Uterus (tissue), 2 donors: ENCODE measurements around the gene FILIP1L.

ENCODE experiments used
- POLR2A ChIP-seq, 2 donors: fragments of 450-650 bp; IDR thresholded peaks; one replicate each; pipeline ENCODE4 v1.6.1; 2016; ENCODE audit warnings: antibody characterized with exemption in 2 of 2, mild to moderate bottlenecking in 1 of 2, moderate library complexity in 1 of 2
- TF ChIP-seq, protein P1 (sequence below), 4 experiments: fragments of 200-600 bp in 2 of 4; fragments of 450-650 bp in 2 of 4; sonication (generic) in 2 of 4; IDR thresholded peaks; one replicate each; pipeline ENCODE4 v1.5.1; 2016 to 2019; ENCODE audit warnings: antibody characterized with exemption in 4 of 4, mild to moderate bottlenecking in 2 of 4, moderate library complexity in 1 of 4

DNA sequence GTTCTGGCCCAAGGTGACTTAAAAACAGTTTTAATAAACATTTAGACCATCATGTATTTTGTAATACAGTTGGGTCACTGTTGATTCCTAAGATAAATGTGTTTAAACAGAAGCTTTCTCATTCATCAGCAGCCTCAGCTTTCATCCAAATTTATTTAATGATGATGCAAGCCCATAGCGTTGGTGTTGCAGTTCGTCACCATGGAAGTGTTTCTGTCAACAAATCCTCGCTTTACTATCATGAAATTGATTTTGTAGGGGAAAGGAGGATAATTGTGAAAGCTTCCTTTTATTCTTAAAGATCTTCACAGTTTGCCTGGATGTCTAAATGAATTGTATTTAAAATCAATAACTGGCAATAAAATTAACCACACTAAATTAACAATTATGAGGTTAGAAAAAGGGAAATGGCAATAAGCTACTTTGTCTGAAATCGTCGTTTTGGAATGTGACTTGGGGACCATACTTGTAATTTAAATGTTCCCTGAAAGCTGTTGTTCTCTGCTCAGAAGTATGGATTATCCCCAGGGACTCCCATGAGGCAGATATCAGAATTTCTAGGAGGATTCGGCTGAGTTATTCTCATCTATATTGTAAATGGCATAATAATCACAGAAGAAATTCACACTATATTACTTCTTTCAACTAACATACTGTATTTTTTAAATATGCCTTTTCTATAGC lies 267.7 kb downstream of the FILIP1L start:
- TF ChIP-seq, protein P1, sequence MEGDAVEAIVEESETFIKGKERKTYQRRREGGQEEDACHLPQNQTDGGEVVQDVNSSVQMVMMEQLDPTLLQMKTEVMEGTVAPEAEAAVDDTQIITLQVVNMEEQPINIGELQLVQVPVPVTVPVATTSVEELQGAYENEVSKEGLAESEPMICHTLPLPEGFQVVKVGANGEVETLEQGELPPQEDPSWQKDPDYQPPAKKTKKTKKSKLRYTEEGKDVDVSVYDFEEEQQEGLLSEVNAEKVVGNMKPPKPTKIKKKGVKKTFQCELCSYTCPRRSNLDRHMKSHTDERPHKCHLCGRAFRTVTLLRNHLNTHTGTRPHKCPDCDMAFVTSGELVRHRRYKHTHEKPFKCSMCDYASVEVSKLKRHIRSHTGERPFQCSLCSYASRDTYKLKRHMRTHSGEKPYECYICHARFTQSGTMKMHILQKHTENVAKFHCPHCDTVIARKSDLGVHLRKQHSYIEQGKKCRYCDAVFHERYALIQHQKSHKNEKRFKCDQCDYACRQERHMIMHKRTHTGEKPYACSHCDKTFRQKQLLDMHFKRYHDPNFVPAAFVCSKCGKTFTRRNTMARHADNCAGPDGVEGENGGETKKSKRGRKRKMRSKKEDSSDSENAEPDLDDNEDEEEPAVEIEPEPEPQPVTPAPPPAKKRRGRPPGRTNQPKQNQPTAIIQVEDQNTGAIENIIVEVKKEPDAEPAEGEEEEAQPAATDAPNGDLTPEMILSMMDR (IDR thresholded peaks at IDR 0.05), result no peak
- TF ChIP-seq POLR2A (IDR thresholded peaks at IDR 0.05), result no peak
